ENCODE results near the gene OR52E8. TPM values are rescaled to one million over a fixed set of nuclear protein-coding genes. Genes with fewer than 3 reads are reported as not detected.

The OR52E8 gene
- total RNA-seq = not detected

DNA sequence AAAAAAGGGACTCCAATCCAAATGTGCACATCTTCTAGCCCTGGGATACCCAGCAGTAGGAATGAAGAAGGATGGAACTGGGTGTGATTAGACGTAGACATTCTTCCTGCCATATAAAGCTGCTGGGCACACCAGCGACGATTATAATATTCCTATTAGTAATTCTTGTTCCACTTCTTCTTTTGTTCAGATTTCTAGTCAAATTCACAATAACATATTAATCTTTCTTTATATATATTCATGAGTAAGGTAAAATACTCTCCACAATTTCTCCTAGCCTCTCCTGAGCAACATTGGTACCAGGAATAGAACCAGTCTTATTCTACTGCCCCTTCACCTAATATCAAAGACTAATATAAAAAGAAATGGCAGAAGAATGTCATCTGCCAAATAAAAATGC is at the start of gene OR52E8:
OR52E8 (minus strand) TSS at position 101 of the 400 bp plus-strand sequence; CDS start at position 101, 0 bp downstream.
- no peak for TF ChIP-seq CTCF (IDR thresholded peaks at IDR 0.05; ENCODE audit: low read depth)

GRCh38 chr11:5899534-5899933 is 42.0 kb upstream of the OR52E8 start:
- TF ChIP-seq CTCF (IDR thresholded peaks at IDR 0.05; ENCODE audit: low read depth) = no peak

DNA sequence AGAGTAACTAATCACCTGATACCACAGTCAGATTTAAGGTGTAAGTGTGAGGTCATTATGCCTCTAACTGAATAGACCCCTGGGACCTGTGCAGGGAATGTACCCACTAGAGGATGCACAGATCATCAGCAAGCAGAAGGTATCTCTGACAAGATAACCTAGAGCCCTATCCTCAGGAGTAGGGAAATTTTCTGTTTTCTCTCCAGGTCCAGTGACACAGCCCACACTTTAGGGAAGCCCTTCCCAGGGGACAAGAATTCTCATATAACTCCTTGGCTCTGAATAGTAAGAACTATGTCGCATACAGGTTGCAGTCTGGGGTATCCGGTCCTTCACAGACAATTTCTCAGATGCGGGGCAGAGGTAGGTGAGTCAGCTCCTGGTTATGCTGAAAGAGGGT is 35.4 kb upstream of the OR52E8 start, which contains the start of gene OR52E5:
OR52E5 (plus strand) TSS at position 301 of the 400 bp plus-strand sequence. CDS start 7,569 bp downstream, outside the sequence.
- TF ChIP-seq CTCF (IDR thresholded peaks at IDR 0.05; ENCODE audit: low read depth) = no peak

DNA sequence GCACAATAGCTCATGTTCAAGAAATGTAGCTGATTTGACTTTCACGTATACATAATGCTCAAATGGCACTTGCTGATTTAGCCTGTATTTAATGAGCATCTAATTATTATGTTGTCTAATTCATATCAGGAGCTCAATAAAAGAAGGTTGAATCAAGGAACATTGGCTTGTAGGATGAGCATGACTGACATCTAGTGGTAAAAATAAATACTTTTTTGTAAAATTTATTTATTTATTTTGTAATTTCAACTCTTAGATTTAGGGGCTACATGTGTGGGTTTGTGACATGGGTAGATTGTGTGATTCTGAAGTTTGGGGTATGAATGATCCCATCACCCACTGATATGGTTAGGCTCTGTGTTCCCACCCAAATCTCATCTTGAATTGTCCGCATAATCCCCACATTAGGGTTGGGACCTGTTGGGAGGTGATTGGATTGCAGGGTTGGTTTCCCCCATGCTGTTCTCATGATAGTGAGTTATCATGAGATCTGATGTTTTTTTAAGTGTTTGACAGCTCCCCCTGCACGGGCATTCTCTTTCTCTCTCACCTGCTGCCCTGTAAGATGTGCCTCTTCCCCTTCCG is 33.8 kb upstream of the OR52E8 start:
- no peak for TF ChIP-seq CTCF (IDR thresholded peaks at IDR 0.05; ENCODE audit: low read depth)

- TF ChIP-seq CTCF (IDR thresholded peaks at IDR 0.05; ENCODE audit: low read depth) = no peak
Observed at GRCh38 chr11:5887661-5888060, 30.2 kb upstream of the OR52E8 start.

GRCh38 chr11:5887172-5887571 is 29.7 kb upstream of the OR52E8 start:
- TF ChIP-seq CTCF (IDR thresholded peaks at IDR 0.05; ENCODE audit: low read depth) = no peak

GRCh38 chr11:5881756-5882155 is 24.3 kb upstream of the OR52E8 start:
- TF ChIP-seq CTCF (IDR thresholded peaks at IDR 0.05; ENCODE audit: low read depth) = no peak

Data from subcutaneous adipose tissue (tissue), 4 donors.